HUDEP-2 (cell line): ENCODE data around the gene BRD3OS.

Source experiments
- DNase-seq, 76 experiments: peaks; one replicate each; lab custom pipeline; 2025; ENCODE audit not compliant: unreplicated experiment in 76 of 76; lab: John Stamatoyannopoulos, UW

Gene BRD3OS

GRCh38 chr9:134076644-134077043 is 51.4 kb downstream of the BRD3OS start:
- no peak for DNase-seq
